Liver (tissue), 9 donors: ENCODE data around the gene TSPAN18. TPM values are rescaled to one million over a fixed set of nuclear protein-coding genes. Genes with fewer than 3 reads are reported as not detected.

Experiments used
- DNase-seq: peaks from one replicate; pipeline ENCODE4 v3.0.0-alpha.2; 2017; ENCODE audit warnings: low spot score
- H3K27ac ChIP-seq, 2 donors: one replicate each; pipeline ENCODE4 v1.7.0; 2013; ENCODE audit warnings: inconsistent platforms in 2 of 2, low read length in 2 of 2, control low read depth in 1 of 2, low read depth in 1 of 2, mild to moderate bottlenecking in 1 of 2
- H3K27me3 ChIP-seq, 4 donors: one replicate each; pipeline versions ENCODE4 v1.6.1 to v1.7.0; 2013; ENCODE audit warnings: low read length in 3 of 4, inconsistent platforms in 1 of 4, mild to moderate bottlenecking in 1 of 4, moderate library complexity in 1 of 4; ENCODE audit not compliant: control insufficient read depth in 4 of 4, insufficient read depth in 4 of 4
- H3K36me3 ChIP-seq, 4 donors: one replicate each; pipeline versions ENCODE4 v1.6.1 to v1.7.0; 2013; ENCODE audit warnings: low read length in 3 of 4, mild to moderate bottlenecking in 3 of 4, low read depth in 1 of 4, moderate library complexity in 1 of 4; ENCODE audit not compliant: control insufficient read depth in 4 of 4, insufficient read depth in 3 of 4
- H3K4me1 ChIP-seq, 4 donors: one replicate each; pipeline versions ENCODE4 v1.6.1 to v1.7.0; 2013; ENCODE audit warnings: low read length in 3 of 4, mild to moderate bottlenecking in 3 of 4, moderate library complexity in 1 of 4; ENCODE audit not compliant: control insufficient read depth in 4 of 4, insufficient read depth in 4 of 4
- H3K4me3 ChIP-seq, 3 donors: one replicate each; pipeline versions ENCODE4 v1.6.1 to v1.7.0; 2013; ENCODE audit warnings: low read length in 3 of 3, control low read depth in 1 of 3, low read depth in 1 of 3, mild to moderate bottlenecking in 1 of 3
- H3K9ac ChIP-seq, 2 donors: one replicate each; pipeline ENCODE4 v1.7.0; 2013; ENCODE audit warnings: low read length in 2 of 2, mild to moderate bottlenecking in 2 of 2, moderate library complexity in 2 of 2, control low read depth in 1 of 2, low read depth in 1 of 2
- H3K9me3 ChIP-seq, 4 donors: one replicate each; pipeline versions ENCODE4 v1.6.1 to v1.7.0; 2013; ENCODE audit warnings: low read length in 3 of 4; ENCODE audit not compliant: control insufficient read depth in 4 of 4
- ATF3 ChIP-seq: IDR thresholded peaks from 2 replicates; pipeline ENCODE4 v1.6.1; 2016; ENCODE audit warnings: antibody characterized with exemption
- CTCF ChIP-seq: fragments of 150-350 bp; IDR thresholded peaks from 2 replicates; pipeline ENCODE4 v1.5.1; 2017; ENCODE audit warnings: improper control_type of control experiment, low read depth, low read length; ENCODE audit not compliant: missing input control
- EGR1 ChIP-seq, 2 donors: IDR thresholded peaks; 2 replicates each; pipeline ENCODE4 v1.6.1; 2016 to 2018; ENCODE audit warnings: antibody characterized with exemption in 2 of 2, low read depth in 2 of 2
- FOXA2 ChIP-seq: IDR thresholded peaks from 2 replicates; pipeline ENCODE4 v1.6.1; 2016; ENCODE audit warnings: antibody characterized with exemption
- GABPA ChIP-seq, 2 donors: IDR thresholded peaks in 1 of 2; conservative IDR thresholded peaks in 1 of 2; 2 replicates each; pipeline ENCODE4 v1.6.1; 2016; ENCODE audit warnings: antibody characterized with exemption in 2 of 2, mild to moderate bottlenecking in 1 of 2, moderate library complexity in 1 of 2
- HNF4A ChIP-seq, 2 donors: conservative IDR thresholded peaks; 2 replicates each; pipeline ENCODE4 v1.6.1; 2016; ENCODE audit warnings: antibody characterized with exemption in 2 of 2, mild to moderate bottlenecking in 2 of 2
- HNF4G ChIP-seq: IDR thresholded peaks from 2 replicates; pipeline ENCODE4 v1.6.1; 2016; ENCODE audit warnings: antibody characterized with exemption
- JUND ChIP-seq, 2 donors: IDR thresholded peaks; 2 replicates each; pipeline ENCODE4 v1.6.1; 2016; ENCODE audit warnings: antibody characterized with exemption in 2 of 2
- MAX ChIP-seq: IDR thresholded peaks from 2 replicates; pipeline ENCODE4 v1.6.1; 2016; ENCODE audit warnings: antibody characterized with exemption
- RAD21 ChIP-seq, 2 donors: IDR thresholded peaks; 2 replicates each; pipeline ENCODE4 v1.6.1; 2016; ENCODE audit warnings: antibody characterized with exemption in 2 of 2, mild to moderate bottlenecking in 2 of 2
- REST ChIP-seq: IDR thresholded peaks from 2 replicates; pipeline ENCODE4 v1.6.1; 2016; ENCODE audit warnings: antibody characterized with exemption, mild to moderate bottlenecking
- SP1 ChIP-seq: IDR thresholded peaks from 2 replicates; pipeline ENCODE4 v1.6.1; 2018; ENCODE audit warnings: antibody characterized with exemption, mild to moderate bottlenecking
- TAF1 ChIP-seq: conservative IDR thresholded peaks from 2 replicates; pipeline ENCODE4 v1.6.1; 2016; ENCODE audit warnings: antibody characterized with exemption, mild to moderate bottlenecking
- YY1 ChIP-seq: IDR thresholded peaks from 2 replicates; pipeline ENCODE4 v1.6.1; 2016; ENCODE audit warnings: antibody characterized with exemption, mild to moderate bottlenecking
- WGBS: extraction: QIAGEN DNeasy Blood & Tissue Kit; methylation state at CpG from one replicate; pipeline ENCODE4 v1.1.7; 2013; 5-methylcytosine and 5-hydroxymethylcytosine counted together
- polyA plus RNA-seq, 2 donors: library from polyadenylated mRNA; stranded (reverse) in 1 of 2; unstranded in 1 of 2; fragments of 200-250 nt in 1 of 2; fragments of >200 nt in 1 of 2; fragmentation: Nextera tagmentation in 1 of 2; extraction: Ambion mirVana in 1 of 2; gene quantifications; one replicate each; pipeline versions ENCODE4 v1.2.1 to v1.2.3, GENCODE V29; 2013 to 2015
- total RNA-seq, 2 donors: library from RNA; depleted of rRNA; stranded (reverse); fragments of >200 nt; gene quantifications; one replicate each; pipeline ENCODE4 v1.2.3, GENCODE V29; 2014
- TF ChIP-seq, protein P1 (sequence below): IDR thresholded peaks from 2 replicates; pipeline ENCODE4 v1.6.1; 2016; ENCODE audit warnings: antibody characterized with exemption
- donor health status: healthy.
- donor health status: healthy.
- donor health status: healthy.
- donor health status: healthy.
- donor health status: healthy.

Gene TSPAN18
- total and polyA plus RNA-seq, 4 donors: 1.2 to 5.0 (median 2.8) TPM

DNA sequence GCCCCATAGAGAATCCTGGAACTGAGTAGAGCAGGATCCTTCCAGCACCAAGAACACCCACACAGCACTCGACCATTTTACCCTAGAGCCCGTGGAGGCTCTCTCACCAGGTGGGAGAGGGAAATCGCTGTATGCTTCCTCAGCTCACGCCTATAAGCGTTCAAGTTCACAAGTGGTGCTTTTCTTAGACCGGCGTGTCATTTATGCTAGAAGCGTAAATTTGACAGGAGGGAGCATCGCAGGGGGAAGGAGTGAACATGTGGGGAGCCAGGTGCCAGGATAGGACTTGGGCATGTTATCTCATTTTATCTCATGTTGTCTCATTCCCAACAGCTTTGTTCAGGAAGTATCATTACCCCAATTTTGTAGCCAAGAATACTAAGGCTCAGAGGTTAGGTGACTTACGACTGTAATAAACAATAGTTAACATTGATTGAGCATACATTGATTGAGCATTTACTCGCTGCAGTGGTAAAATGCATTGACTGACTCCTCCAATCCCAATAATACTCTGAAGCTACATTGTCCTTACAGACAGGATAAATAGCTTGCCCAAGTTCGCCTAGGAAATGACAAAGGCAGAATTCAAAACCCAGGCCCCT is 243.0 kb downstream of the TSPAN18 start:
- H3K27me3 ChIP-seq: no peaks in the 10 kb centered on the region
- H3K27ac ChIP-seq: no peak overlapping the region
- 88% methylated on average over 12 of the region's 12 CpGs for WGBS
- no peak overlapping the region for H3K9ac ChIP-seq
- DNase-seq: no peak
- H3K36me3 ChIP-seq: no peaks in the 10 kb centered on the region
- no peaks in the 10 kb centered on the region for H3K9me3 ChIP-seq
- no peak for TF ChIP-seq HNF4G
- TF ChIP-seq SP1: no peak
- TF ChIP-seq, protein P1, sequence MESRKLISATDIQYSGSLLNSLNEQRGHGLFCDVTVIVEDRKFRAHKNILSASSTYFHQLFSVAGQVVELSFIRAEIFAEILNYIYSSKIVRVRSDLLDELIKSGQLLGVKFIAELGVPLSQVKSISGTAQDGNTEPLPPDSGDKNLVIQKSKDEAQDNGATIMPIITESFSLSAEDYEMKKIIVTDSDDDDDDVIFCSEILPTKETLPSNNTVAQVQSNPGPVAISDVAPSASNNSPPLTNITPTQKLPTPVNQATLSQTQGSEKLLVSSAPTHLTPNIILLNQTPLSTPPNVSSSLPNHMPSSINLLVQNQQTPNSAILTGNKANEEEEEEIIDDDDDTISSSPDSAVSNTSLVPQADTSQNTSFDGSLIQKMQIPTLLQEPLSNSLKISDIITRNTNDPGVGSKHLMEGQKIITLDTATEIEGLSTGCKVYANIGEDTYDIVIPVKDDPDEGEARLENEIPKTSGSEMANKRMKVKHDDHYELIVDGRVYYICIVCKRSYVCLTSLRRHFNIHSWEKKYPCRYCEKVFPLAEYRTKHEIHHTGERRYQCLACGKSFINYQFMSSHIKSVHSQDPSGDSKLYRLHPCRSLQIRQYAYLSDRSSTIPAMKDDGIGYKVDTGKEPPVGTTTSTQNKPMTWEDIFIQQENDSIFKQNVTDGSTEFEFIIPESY: no peak
- TF ChIP-seq YY1: no peak
- no peak for TF ChIP-seq TAF1
- no peak for TF ChIP-seq REST
- TF ChIP-seq FOXA2: no peak
- no peak for TF ChIP-seq GABPA (IDR thresholded peaks at IDR 0.05 in 1 of 2, conservative IDR thresholded peaks at IDR 0.05 in 1 of 2)
- TF ChIP-seq CTCF: no peak
- no peak for TF ChIP-seq MAX
- TF ChIP-seq HNF4A (conservative IDR thresholded peaks at IDR 0.05): no peak
- no peaks in the 10 kb centered on the region for H3K4me1 ChIP-seq
- no peak overlapping the region for H3K4me3 ChIP-seq

DNA sequence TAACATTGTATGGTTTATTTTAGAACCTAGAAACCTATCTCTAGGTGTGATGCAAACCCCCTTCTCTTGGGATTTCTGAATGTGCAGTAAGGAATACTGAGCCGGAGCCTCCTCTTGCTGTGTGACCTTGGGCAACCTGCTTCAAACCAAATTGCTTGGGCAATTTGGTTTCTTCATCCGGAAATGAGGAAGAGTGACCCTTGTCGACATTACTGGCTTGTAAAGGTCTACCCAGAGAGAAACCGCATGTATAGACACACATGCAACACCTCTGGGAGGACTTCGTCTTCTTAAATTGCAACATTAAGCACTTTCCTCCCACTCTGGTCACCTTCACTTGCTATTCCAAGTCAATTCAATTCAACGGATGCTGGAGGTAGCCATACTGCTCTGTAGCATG is 243.5 kb downstream of the TSPAN18 start:
- 78% methylated on average over 6 of the region's 6 CpGs for WGBS

More for the DNA sequence above, 243.5 kb downstream of the TSPAN18 start:
- Histone ChIP-seq H3K27me3 (no peaks in the 10 kb centered on the region), H3K36me3 (no peaks in the 10 kb centered on the region), H3K9ac (no peak overlapping the region), H3K4me3 (no peak overlapping the region), H3K4me1 (no peaks in the 10 kb centered on the region), H3K9me3 (no peaks in the 10 kb centered on the region), H3K27ac (no peak overlapping the region)
- no peak for DNase-seq
- no peak for TF ChIP-seq ATF3
- no peak for TF ChIP-seq RAD21 (IDR thresholded peaks at IDR 0.05)
- TF ChIP-seq JUND (IDR thresholded peaks at IDR 0.05): no peak
- no peak for TF ChIP-seq EGR1 (IDR thresholded peaks at IDR 0.05; ENCODE audit: low read depth in 2 of 2)
- TF ChIP-seq YY1: no peak
- no peak for TF ChIP-seq SP1
